Activated B cell treated with CpG ODN at 0.5 μM for 24 hours (primary cell): ENCODE data around the gene PTH1R. TPM values are rescaled to one million over a fixed set of nuclear protein-coding genes. Genes with fewer than 3 reads are reported as not detected.
A peak's percentile ranks its signal among the peaks of the same experiment; 100 is the strongest.

ENCODE experiments used
- ATAC-seq: fragments of 200-7000 bp; cut with Tn5 transposase; one replicate; pipeline ENCODE4 v1.10.0; 2021; ENCODE audit warnings: low read depth, mild to moderate bottlenecking, moderate library complexity
- CTCF ChIA-PET: fragments of 350-600 bp; sonication (Branson Sonifier 250); formaldehyde crosslinking; loops from one replicate; lab custom pipeline; 2021; ENCODE audit warnings: antibody characterized with exemption; lab: Charles Lee
- POLR2A ChIA-PET: fragments of 350-600 bp; sonication (Branson Sonifier 250); formaldehyde crosslinking; loops from one replicate; lab custom pipeline; 2021; ENCODE audit warnings: antibody characterized with exemption; lab: Charles Lee
- DNase-seq: peaks from one replicate; pipeline ENCODE4 v3.0.0; 2022
- H3K27ac Mint-ChIP-seq: one replicate; pipeline ENCODE4 v1.8.0; 2020; ENCODE audit warnings: mixed read lengths
- H3K27me3 Mint-ChIP-seq: one replicate; pipeline ENCODE4 v1.8.0; 2021; ENCODE audit warnings: mixed read lengths
- H3K36me3 Mint-ChIP-seq: one replicate; pipeline ENCODE4 v1.8.0; 2021; ENCODE audit warnings: low read depth, mixed read lengths
- H3K4me1 Mint-ChIP-seq: one replicate; pipeline ENCODE4 v1.8.0; 2021; ENCODE audit warnings: mixed read lengths
- H3K4me3 Mint-ChIP-seq: one replicate; pipeline ENCODE4 v1.8.0; 2020; ENCODE audit warnings: mild to moderate bottlenecking, mixed read lengths
- H3K9me3 Mint-ChIP-seq: one replicate; pipeline ENCODE4 v1.8.0; 2020; ENCODE audit warnings: mixed read lengths
- CTCF ChIP-seq: fragments of 200-600 bp; IDR thresholded peaks from one replicate; pipeline ENCODE4 v1.8.0; 2022; ENCODE audit warnings: antibody characterized with exemption, mild to moderate bottlenecking
- intact Hi-C: fragments of 100-400 bp; cut with micrococcal nuclease; formaldehyde crosslinking; loops from one replicate; pipeline ENCODE4 v1.15.1; 2024
- total RNA-seq: library from RNA; stranded (reverse); gene quantifications from 2 replicates; pipeline ENCODE4 v1.2.3, GENCODE V29; 2022

Gene PTH1R
- total RNA-seq, 1 donor from 2014 or later: not detected

GRCh38 chr3:46897829-46898320 lies 20.4 kb downstream of the PTH1R start:
- ATAC-seq (no peak), DNase-seq (no peak)
- peaks cover 13% of the 10 kb centered on the region for H3K4me1 Mint-ChIP-seq
- TF ChIP-seq CTCF: no peak
- no peaks in the 10 kb centered on the region for H3K36me3 Mint-ChIP-seq
- ChIA-PET CTCF (interaction anchor here (1.0 to 2.8 kb wide), 3 partner anchors 12 to 409 kb away, joined by 3 to 8 read pairs (median 4); no protein-coding TSS in a partner anchor), POLR2A (no interaction called here)
- intact Hi-C loops: no loop called here
- no peak overlapping the region for H3K4me3 Mint-ChIP-seq
- no peaks in the 10 kb centered on the region for H3K9me3 Mint-ChIP-seq
- H3K27ac Mint-ChIP-seq: no peak overlapping the region
- H3K27me3 Mint-ChIP-seq: peaks cover 19% of the 10 kb centered on the region

GRCh38 chr3:46898321-46899150 lies 21.0 kb downstream of the PTH1R start:
- DNase-seq (no peak), ATAC-seq (peak; percentile 74)
- no peaks in the 10 kb centered on the region for H3K9me3 Mint-ChIP-seq
- ChIA-PET POLR2A (no interaction called here), CTCF (interaction anchor here (1.0 to 2.8 kb wide), 3 partner anchors 11 to 410 kb away, joined by 3 to 8 read pairs (median 4); no protein-coding TSS in a partner anchor)
- intact Hi-C loops: no loop called here
- TF ChIP-seq CTCF: no peak
- peaks cover 16% of the 10 kb centered on the region for H3K27me3 Mint-ChIP-seq
- no peak overlapping the region for H3K27ac Mint-ChIP-seq
- H3K4me3 Mint-ChIP-seq: peak overlapping the region; percentile 53
- H3K36me3 Mint-ChIP-seq: no peaks in the 10 kb centered on the region
- peaks cover 12% of the 10 kb centered on the region for H3K4me1 Mint-ChIP-seq

GRCh38 chr3:46899151-46900006 lies 21.9 kb downstream of the PTH1R start:
- Mint-ChIP-seq H3K9me3 (no peaks in the 10 kb centered on the region), H3K27me3 (peaks cover 10% of the 10 kb centered on the region), H3K4me3 (no peak overlapping the region), H3K27ac (no peak overlapping the region), H3K36me3 (no peaks in the 10 kb centered on the region), H3K4me1 (peaks cover 12% of the 10 kb centered on the region)
- ATAC-seq (no peak), DNase-seq (no peak)
- CTCF ChIA-PET: interaction anchor here (2.8 kb wide), 1 partner anchor 10 kb away, joined by 8 read pairs; no protein-coding TSS in a partner anchor
- POLR2A ChIA-PET: no interaction called here
- intact Hi-C loops: no loop called here
- no peak for TF ChIP-seq CTCF

GRCh38 chr3:46900007-46900292 lies 22.4 kb downstream of the PTH1R start:
- DNase-seq (no peak), ATAC-seq (no peak)
- no peak for TF ChIP-seq CTCF
- H3K9me3 Mint-ChIP-seq: no peaks in the 10 kb centered on the region
- H3K4me1 Mint-ChIP-seq: peaks cover 12% of the 10 kb centered on the region
- intact Hi-C loops: no loop called here
- no peak overlapping the region for H3K27ac Mint-ChIP-seq
- ChIA-PET POLR2A (no interaction called here), CTCF (interaction anchor here (2.8 kb wide), 1 partner anchor 10 kb away, joined by 8 read pairs; no protein-coding TSS in a partner anchor)
- H3K4me3 Mint-ChIP-seq: no peak overlapping the region
- H3K27me3 Mint-ChIP-seq: peaks cover 10% of the 10 kb centered on the region
- H3K36me3 Mint-ChIP-seq: no peaks in the 10 kb centered on the region
